Measurements from ENCODE around the gene RNF151.

RNF151 gene

DNA sequence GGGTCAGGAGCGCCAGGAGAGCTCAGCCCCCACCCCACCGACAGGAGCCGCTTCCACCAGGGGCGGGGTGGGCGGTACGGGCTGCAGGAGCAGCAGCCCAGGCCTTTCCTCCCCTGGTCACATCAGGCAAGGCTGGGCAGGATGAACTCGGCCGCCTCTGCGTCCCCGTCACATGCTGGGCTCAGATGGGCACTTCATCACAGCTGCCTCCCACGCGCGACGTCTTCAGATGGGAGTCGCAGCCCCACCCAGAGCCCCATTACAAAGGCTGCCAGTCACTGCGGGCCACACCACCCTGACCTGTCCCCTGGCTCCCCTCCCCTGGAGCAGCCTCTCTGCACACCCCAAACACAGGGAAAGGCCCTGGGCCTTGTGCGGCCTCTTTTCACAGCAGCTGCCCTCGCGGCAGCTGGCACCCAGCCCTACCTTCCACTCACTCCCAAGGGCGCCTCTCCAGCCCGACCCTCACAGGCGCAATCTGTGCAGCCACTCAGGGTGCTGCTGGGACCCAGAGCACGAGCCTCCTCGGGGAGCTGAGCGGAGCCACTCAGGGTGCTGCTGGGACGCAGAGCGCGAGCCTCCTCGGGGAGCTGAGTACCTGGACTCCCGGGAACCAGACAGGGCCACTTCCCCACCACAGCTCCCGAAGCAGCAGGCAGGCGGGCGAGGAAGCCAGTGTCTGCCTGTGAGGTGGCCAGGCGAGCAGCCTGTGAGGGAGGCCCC is 38.3 kb downstream of the RNF151 start:
- peaks cover 22% of the 10 kb centered on the region for H3K4me1 ChIP-seq (ENCODE audit: low read length)
- peaks cover 60% of the 10 kb centered on the region for H4K20me1 ChIP-seq (ENCODE audit: insufficient read depth, low read length)

GRCh38 chr16:2005646-2006045 is 39.0 kb downstream of the RNF151 start:
- Histone ChIP-seq H3K9me3 (ENCODE audit: insufficient read depth, low read length) (no peaks in the 10 kb centered on the region), H3K4me3 (ENCODE audit: low read length) (no peak overlapping the region), H3K9ac (ENCODE audit: low read length) (no peak overlapping the region), H3K27ac (ENCODE audit: low read length) (no peak overlapping the region), H3K79me2 (ENCODE audit: low read length) (peaks cover 78% of the 10 kb centered on the region), H3K27me3 (ENCODE audit: low read depth, low read length) (no peaks in the 10 kb centered on the region), H3K36me3 (replicated peaks; ENCODE audit: low read depth, low read length) (peaks cover 39% of the 10 kb centered on the region), H4K20me1 (ENCODE audit: insufficient read depth, low read length) (peaks cover 60% of the 10 kb centered on the region), H2AFZ (ENCODE audit: low read depth, low read length) (no peak overlapping the region), H3K4me1 (ENCODE audit: low read length) (peaks cover 26% of the 10 kb centered on the region), H3K4me2 (ENCODE audit: low read length) (no peak overlapping the region)
- no peak for TF ChIP-seq EZH2phosphoT487 (IDR thresholded peaks at IDR 0.05; ENCODE audit: low read depth)
- TF ChIP-seq, protein P1, sequence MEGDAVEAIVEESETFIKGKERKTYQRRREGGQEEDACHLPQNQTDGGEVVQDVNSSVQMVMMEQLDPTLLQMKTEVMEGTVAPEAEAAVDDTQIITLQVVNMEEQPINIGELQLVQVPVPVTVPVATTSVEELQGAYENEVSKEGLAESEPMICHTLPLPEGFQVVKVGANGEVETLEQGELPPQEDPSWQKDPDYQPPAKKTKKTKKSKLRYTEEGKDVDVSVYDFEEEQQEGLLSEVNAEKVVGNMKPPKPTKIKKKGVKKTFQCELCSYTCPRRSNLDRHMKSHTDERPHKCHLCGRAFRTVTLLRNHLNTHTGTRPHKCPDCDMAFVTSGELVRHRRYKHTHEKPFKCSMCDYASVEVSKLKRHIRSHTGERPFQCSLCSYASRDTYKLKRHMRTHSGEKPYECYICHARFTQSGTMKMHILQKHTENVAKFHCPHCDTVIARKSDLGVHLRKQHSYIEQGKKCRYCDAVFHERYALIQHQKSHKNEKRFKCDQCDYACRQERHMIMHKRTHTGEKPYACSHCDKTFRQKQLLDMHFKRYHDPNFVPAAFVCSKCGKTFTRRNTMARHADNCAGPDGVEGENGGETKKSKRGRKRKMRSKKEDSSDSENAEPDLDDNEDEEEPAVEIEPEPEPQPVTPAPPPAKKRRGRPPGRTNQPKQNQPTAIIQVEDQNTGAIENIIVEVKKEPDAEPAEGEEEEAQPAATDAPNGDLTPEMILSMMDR (IDR thresholded peaks at IDR 0.05; ENCODE audit: low read depth, low read length) = peak; percentile 20

More for the DNA sequence above, 38.3 kb downstream of the RNF151 start:
- H3K9ac ChIP-seq (ENCODE audit: low read length) = no peak overlapping the region
- H3K79me2 ChIP-seq (ENCODE audit: low read length) = peaks cover 71% of the 10 kb centered on the region
- no peaks in the 10 kb centered on the region for H3K27me3 ChIP-seq (ENCODE audit: low read depth, low read length)
- no peak overlapping the region for H3K4me2 ChIP-seq (ENCODE audit: low read length)
- H3K4me3 ChIP-seq (ENCODE audit: low read length) = no peak overlapping the region
- no peak overlapping the region for H2AFZ ChIP-seq (ENCODE audit: low read depth, low read length)
- TF ChIP-seq EZH2phosphoT487 (IDR thresholded peaks at IDR 0.05; ENCODE audit: low read depth) = no peak
- TF ChIP-seq, protein P1 (IDR thresholded peaks at IDR 0.05; ENCODE audit: low read depth, low read length) = no peak
- H3K27ac ChIP-seq (ENCODE audit: low read length) = no peak overlapping the region
- no peaks in the 10 kb centered on the region for H3K9me3 ChIP-seq (ENCODE audit: insufficient read depth, low read length)
- peaks cover 39% of the 10 kb centered on the region for H3K36me3 ChIP-seq (replicated peaks; ENCODE audit: low read depth, low read length)

GRCh38 chr16:2006317-2006716 is 39.7 kb downstream of the RNF151 start:
- TF ChIP-seq, protein P1 (IDR thresholded peaks at IDR 0.05; ENCODE audit: low read depth, low read length) = no peak
- TF ChIP-seq EZH2phosphoT487 (IDR thresholded peaks at IDR 0.05; ENCODE audit: low read depth) = no peak
- H4K20me1 ChIP-seq (ENCODE audit: insufficient read depth, low read length) = peaks cover 60% of the 10 kb centered on the region
- no peak overlapping the region for H3K4me2 ChIP-seq (ENCODE audit: low read length)

GRCh38 chr16:2007081-2007836 is 40.6 kb downstream of the RNF151 start:
- peak overlapping the region; percentile 95; the same call in 1 of the 2 replicates for H3K4me3 ChIP-seq (ENCODE audit: low read length)
- H3K27ac ChIP-seq (ENCODE audit: low read length) = no peak overlapping the region
- H3K4me1 ChIP-seq (ENCODE audit: low read length) = peaks cover 29% of the 10 kb centered on the region
- H3K27me3 ChIP-seq (ENCODE audit: low read depth, low read length) = no peaks in the 10 kb centered on the region
- peaks cover 80% of the 10 kb centered on the region for H3K79me2 ChIP-seq (ENCODE audit: low read length)
- H3K9me3 ChIP-seq (ENCODE audit: insufficient read depth, low read length) = no peaks in the 10 kb centered on the region
- H3K36me3 ChIP-seq (replicated peaks; ENCODE audit: low read depth, low read length) = peaks cover 23% of the 10 kb centered on the region
- peak overlapping the region; percentile 99 for H3K4me2 ChIP-seq (ENCODE audit: low read length)
- H4K20me1 ChIP-seq (ENCODE audit: insufficient read depth, low read length) = peaks cover 60% of the 10 kb centered on the region
- H3K9ac ChIP-seq (ENCODE audit: low read length) = no peak overlapping the region
- no peak overlapping the region for H2AFZ ChIP-seq (ENCODE audit: low read depth, low read length)
- TF ChIP-seq EZH2phosphoT487 (IDR thresholded peaks at IDR 0.05; ENCODE audit: low read depth) = no peak
- TF ChIP-seq, protein P1 (IDR thresholded peaks at IDR 0.05; ENCODE audit: low read depth, low read length) = no peak

More at GRCh38 chr16:2006317-2006716, 39.7 kb downstream of the RNF151 start:
- Histone ChIP-seq H3K27ac (ENCODE audit: low read length) (no peak overlapping the region), H3K36me3 (replicated peaks; ENCODE audit: low read depth, low read length) (peaks cover 33% of the 10 kb centered on the region), H3K27me3 (ENCODE audit: low read depth, low read length) (no peaks in the 10 kb centered on the region), H3K9me3 (ENCODE audit: insufficient read depth, low read length) (no peaks in the 10 kb centered on the region), H3K9ac (ENCODE audit: low read length) (no peak overlapping the region), H2AFZ (ENCODE audit: low read depth, low read length) (no peak overlapping the region), H3K79me2 (ENCODE audit: low read length) (peaks cover 80% of the 10 kb centered on the region), H3K4me3 (ENCODE audit: low read length) (no peak overlapping the region), H3K4me1 (ENCODE audit: low read length) (peaks cover 29% of the 10 kb centered on the region)

Measured in OCI-LY3 (cell line).